ENCODE results near the gene APOOL.
"Not testable (repeated sequence)": the region's sequence is repeated elsewhere in the genome, so short reads cannot be mapped to it uniquely, and the experiment has no call there.

APOOL gene

DNA sequence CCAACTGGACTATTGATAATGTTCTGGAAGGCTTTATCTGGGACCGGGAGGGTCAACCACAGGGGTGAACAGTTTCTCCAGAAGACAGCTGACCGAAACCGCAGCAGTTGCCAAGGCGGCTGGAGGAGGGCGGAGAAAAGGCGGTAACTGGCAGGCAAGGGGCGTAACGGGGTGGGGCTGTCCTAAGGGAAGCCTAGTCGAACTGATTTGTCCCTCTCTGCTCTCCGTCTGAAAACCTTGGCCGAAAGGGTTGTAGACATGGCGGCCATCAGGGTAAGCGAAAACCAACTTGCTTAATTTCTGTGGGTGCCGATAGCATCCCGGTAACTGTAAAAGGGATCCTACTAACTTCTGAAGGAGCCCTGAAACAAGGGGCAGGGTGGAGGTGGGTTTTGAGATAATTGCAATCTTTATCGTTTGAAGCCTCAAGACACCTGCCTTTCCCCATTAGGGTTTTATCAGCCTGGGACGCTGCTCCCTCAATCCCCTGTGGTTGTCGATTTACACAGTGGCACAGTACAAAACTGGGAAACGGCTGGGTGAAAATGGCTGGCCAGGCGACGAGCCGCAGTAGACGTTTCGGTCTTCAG is at the start of gene APOOL:
Gene APOOL, plus strand, starts transcription at position 223 of the 590 bp plus-strand sequence. Its CDS starts 36 bp downstream, at position 259.
- peak; percentile 82 for DNase-seq

DNA sequence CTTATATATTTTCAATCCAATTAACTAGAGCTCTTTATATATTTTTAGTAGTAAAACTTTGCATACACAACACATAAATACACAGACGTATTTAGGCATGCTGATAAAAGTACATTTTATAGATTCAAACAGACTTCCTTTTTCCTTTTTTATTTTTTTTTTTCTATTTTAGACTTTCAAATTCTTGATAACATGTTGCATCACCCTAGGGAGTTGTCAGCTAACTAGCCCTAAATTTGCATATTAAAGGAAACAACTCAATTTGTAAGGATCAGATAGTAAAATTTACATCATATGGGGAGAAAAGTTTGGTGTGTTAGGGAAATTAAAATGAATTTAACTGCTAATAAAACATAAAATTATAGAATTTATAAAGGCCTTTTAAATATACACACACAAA is 47.4 kb upstream of the APOOL start:
- DNase-seq = peak; percentile 0

DNA sequence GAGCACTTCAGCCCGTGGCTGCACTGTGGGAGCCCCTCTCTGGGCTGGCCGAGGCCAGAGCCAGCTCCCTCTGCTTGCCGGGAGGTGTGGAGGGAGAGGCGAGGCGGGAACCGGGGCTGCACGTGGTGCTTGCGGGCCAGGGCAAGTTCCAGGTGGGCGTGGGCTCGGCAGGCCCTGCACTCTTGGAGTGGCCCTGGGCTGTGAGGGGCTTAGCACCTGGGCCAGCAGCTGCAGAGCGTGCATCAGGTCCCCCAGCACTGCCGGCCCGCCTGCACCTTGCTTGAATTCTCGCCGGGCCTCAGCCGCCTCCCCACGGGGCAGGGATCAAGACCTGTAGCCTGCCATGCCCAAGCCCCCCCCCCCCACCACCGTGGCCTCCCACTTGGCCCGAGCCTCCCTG is 28.9 kb upstream of the APOOL start:
- DNase-seq = no peak

DNA sequence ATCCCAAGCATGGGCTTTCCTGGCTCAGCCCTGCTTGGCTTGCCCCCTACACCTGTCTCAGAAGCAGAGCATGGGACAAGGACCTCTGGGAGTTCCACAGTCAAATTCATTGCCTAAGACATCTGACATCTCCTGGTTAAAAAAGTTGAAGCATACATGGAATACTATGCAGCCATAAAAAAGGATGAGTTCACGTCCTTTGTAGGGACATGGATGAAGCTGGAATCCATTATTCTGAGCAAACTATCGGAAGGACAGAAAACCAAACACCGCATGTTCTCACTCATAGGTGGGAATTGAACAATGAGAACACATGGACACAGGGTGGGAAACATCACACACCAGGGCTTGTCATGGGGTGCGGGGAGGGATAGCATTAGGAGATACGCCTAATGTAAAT is 11.9 kb upstream of the APOOL start:
- not testable (repeated sequence) for DNase-seq

DNA sequence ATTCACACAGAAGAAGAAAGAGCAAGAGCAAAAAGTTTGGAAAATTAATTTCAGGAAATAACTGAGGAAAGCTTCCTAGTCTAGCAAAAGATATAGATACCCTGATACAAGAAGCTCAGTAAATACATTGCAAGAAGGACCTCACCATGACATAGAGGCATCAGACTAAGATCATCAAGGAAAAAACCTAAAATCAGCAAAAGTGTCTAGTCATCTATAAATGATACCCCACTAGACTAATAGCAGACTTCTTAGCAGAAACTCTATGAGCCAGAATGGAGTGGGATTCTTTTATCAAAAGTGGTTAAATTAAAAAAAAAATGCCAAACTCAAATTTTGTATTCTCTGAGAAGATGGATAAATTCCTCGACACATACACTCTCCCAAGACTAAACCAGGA is 10.5 kb upstream of the APOOL start:
- no peak for DNase-seq

DNA sequence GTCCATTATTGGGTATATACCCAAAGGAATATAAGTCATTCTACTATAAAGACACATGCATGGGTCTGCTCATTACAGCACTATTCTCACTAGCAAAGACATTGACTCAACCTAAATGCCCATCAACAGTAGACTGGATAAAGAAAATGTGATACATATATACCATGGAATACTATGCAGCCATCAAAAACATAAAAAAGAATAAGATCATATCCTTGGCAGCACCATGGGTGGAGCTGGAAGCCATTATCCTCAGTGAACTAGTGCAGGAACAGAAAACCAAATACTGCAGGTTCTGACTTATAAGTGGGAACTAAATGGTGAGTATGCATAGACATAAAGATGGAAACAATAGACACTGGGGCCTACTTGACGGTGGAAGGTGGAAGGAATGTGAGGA is 2.3 kb upstream of the APOOL start:
- DNase-seq = no peak

DNA sequence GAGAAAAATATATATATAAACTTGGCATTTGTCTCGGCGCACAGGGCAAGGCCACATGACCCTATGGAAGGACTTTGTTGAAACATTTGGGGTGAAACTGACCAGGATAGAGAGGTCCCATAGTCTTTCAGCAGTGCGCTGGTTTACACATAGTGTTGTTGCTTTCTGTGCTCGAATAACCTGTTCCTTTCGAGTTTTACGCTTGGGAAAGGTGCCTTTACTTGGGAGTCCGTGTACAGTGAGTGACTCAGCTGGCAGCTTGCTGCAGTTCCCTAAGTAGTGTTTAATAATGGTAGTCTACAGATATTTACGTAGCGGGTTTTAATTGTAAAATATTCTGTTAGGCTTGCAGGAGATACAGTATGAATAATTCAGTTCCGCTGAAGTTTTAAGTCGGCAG is 578 bp downstream of the APOOL start:
- DNase-seq = peak; percentile 1

GRCh38 chrX:85012098-85012497 is 8.4 kb downstream of the APOOL start:
- no peak for DNase-seq

- DNase-seq = not testable (repeated sequence)
Measured at GRCh38 chrX:85015351-85015750, 11.7 kb downstream of the APOOL start.

GRCh38 chrX:85017721-85018120 is 14.0 kb downstream of the APOOL start:
- DNase-seq = peak; percentile 59

GRCh38 chrX:85018471-85018870 is 14.8 kb downstream of the APOOL start:
- DNase-seq = no peak

DNA sequence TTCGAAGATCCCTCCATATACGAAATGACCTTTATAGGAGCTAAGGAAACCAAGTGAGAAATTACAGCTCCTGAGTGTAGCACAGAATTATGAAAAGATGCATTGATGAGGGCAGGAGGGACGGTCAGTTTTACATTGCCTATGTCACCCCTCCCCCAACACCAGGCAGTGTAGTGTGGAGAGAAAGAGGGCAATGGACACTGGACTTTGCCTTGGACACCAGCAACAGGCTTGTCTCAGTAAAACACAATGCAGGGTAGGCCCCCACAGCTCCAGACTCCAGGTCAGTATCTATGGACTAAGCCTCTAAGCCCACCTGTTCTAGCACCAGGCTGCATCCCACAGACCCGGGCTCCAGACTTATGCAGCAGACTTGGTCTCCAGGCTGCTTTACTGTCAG is 16.5 kb downstream of the APOOL start:
- DNase-seq = no peak

- DNase-seq = peak; percentile 3
Measured at GRCh38 chrX:85024044-85024443, 20.4 kb downstream of the APOOL start.

- no peak for DNase-seq
Measured at GRCh38 chrX:85024562-85024961, 20.9 kb downstream of the APOOL start.

DNA sequence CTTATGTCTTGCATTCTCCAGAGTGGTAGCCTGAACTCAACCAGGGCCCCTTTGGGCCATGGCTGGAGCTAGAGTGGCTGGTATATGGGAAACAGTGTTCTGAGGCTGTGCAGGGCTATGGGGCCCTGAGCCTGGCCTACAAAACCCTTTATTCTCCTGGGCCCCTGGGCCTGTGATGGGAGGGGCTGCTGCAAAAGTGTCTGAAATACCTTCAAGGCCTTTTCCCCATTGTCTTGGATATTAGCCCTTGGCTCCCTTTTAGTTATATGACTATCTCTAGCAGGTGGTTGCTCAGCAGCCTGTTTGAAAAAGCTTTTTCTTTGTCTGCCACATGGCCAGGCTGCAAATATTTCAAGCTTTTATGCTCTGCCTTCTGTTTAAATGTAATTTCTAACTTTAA is 22.5 kb downstream of the APOOL start:
- no peak for DNase-seq

DNA sequence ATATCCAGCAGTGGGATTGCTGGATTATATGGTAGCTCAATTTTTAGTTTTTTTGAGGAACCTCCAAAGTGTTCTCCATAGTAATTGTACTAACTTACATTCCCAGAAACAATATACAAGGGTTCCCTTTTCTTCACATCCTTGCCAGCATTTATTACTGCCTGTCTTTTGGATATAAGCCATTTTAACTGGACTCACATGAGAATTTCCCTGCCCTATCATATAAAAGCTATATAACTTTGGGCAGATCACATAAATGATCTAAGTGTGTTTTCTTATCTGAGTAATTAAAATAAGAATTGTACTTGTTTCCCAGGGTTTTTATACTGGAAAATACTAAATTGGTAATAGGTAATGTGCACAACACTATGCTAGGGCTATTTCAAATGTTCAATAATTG is 25.4 kb downstream of the APOOL start:
- no peak for DNase-seq

- DNase-seq = no peak
Measured at GRCh38 chrX:85031505-85031904, 27.8 kb downstream of the APOOL start.

- no peak for DNase-seq
Measured at GRCh38 chrX:85037114-85037513, 33.4 kb downstream of the APOOL start.

DNA sequence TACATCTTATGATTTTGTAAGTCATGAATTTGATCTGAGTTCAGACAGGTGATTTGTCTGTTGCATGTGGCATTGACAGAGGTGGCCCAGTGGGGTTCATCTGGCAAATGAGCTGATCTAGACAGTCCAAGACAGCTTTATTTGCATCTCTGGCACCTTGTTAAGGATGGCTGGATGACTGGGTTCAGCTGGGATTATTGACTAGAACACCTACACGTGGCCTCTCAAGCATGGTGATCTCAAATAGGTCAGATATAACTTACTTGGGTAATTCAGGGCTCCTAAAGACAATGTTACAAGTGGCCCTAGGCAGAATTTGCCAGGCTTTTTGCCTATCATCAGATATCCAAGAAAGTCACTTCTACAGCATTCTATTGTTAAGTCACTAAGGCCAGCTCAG is 48.0 kb downstream of the APOOL start:
- no peak for DNase-seq

DNA sequence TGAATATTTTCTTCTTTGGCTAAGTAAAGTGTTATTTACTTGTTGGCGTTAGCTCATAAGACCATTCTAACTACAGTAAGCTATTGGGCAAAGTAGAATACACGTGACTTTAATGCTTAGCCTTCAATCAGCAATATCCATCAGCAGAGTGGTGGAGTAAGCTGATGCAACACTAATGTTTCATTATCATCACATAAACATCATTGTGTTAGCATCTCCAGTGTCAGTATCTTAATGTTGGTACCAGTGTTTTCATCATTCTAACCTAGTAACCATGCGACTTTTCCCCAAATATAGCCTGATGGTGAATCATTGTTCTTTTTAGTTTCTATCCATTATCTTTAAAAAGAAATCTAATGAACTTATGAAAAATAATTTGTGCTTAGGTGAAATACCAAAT is 48.5 kb downstream of the APOOL start:
- DNase-seq = peak; percentile 26

DNA sequence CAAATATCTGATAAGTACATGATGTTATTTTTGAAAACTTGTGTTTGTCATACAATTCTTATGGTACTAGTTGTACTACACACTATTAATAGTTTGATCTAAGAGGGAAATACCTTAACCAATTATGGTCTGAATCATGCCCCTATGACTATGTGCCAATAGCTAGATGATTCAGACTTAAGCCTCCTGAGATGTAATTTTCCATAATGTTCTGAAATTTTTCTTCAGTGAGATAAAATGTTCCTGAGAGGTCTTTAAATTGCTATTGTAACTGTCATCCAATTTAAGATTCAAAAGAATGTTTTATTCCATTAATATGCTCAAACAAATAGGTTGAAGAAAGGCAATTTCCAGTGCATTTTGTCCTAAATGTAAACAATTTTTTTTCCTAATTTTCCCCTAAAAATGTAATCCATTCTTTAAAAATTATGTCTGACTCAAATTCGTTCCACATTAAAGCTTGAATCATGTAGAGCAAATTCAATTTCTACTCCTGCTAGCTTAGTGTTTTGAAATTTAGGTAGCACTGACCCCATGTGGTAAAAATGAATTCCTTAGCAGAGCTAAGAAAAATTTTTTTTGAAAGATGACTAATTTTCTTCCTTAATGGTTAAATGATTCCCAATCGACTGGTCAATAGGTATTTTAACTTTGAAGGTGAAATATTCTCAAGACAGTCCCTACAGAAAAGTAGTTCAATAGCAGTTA is 49.1 kb downstream of the APOOL start:
- peak; percentile 86 for DNase-seq

- DNase-seq = no peak
Measured at GRCh38 chrX:85065512-85066198, 62.0 kb downstream of the APOOL start.

GRCh38 chrX:85077247-85077646 is 73.6 kb downstream of the APOOL start:
- DNase-seq = not testable (repeated sequence)

DNA sequence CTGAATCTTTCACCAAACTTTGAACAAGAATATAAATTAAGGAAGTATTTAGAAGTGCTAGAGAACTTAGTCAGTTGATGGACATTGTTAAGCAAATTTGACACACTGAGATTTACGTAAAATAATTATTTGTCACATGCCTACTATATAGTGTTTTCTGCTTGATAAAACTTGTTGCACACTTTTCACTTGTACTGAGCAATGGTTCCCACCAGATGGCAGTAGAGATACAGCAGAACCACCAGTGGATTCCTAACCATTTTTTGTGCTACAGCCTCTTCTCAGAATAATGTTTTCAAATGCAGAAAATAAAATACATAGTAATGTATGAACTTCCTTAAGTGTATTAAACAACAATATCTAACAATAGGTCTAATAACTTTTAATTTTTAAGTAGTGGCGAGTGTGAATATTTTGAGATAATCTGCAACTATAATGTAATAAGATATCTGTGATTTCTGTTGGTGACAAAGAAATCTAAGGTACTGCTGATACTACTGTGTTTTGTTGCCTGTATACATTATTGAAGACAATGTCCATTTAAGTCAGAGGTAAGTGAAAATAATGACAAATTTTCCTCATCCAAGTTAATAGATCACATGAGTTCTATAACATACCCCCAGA is 81.2 kb downstream of the APOOL start:
- peak; percentile 12 for DNase-seq

Measured in fibroblast of upper back skin (primary cell).